H9 (cell line): ENCODE results near the gene HSPD1. TPM values are rescaled to one million over a fixed set of nuclear protein-coding genes. Genes with fewer than 3 reads are reported as not detected.
A peak's percentile ranks its signal among the peaks of the same experiment; 100 is the strongest.

Source experiments
- DNase-seq: peaks from one replicate; pipeline ENCODE4 v3.0.0-alpha.2; 2017
- H2AFZ ChIP-seq: one replicate; pipeline ENCODE4 v1.6.1; 2013; ENCODE audit warnings: mild to moderate bottlenecking, low read length, control low read depth, moderate library complexity
- H2AK5ac ChIP-seq: 2 replicates; pipeline ENCODE4 v1.6.1; 2013; ENCODE audit warnings: low read length, control low read depth, mixed read lengths; ENCODE audit not compliant: insufficient read length
- H2BK120ac ChIP-seq: one replicate; pipeline ENCODE4 v1.6.1; 2013; ENCODE audit warnings: low read depth, mild to moderate bottlenecking, low read length, control low read depth, inconsistent platforms; ENCODE audit not compliant: poor library complexity, severe bottlenecking
- H2BK12ac ChIP-seq: 2 replicates; pipeline ENCODE4 v1.6.1; 2013; ENCODE audit warnings: low read length, control low read depth, mixed read lengths, low read depth; ENCODE audit not compliant: insufficient read length
- H2BK15ac ChIP-seq: 2 replicates; pipeline ENCODE4 v1.6.1; 2013; ENCODE audit warnings: low read depth, low read length, control low read depth
- H2BK20ac ChIP-seq: one replicate; pipeline ENCODE4 v1.6.1; 2013; ENCODE audit warnings: low read depth, mild to moderate bottlenecking, low read length, control low read depth, inconsistent platforms; ENCODE audit not compliant: poor library complexity, severe bottlenecking
- H2BK5ac ChIP-seq: 2 replicates; pipeline ENCODE4 v1.6.1; 2013; ENCODE audit warnings: low read length, control low read depth, mixed read lengths; ENCODE audit not compliant: insufficient read length
- H3K14ac ChIP-seq: 2 replicates; pipeline ENCODE4 v1.6.1; 2013; ENCODE audit warnings: low read length, control low read depth; ENCODE audit not compliant: insufficient read depth
- H3K18ac ChIP-seq: 2 replicates; pipeline ENCODE4 v1.6.1; 2013; ENCODE audit warnings: low read depth, mild to moderate bottlenecking, mixed read lengths, low read length, control low read depth; ENCODE audit not compliant: insufficient read length
- H3K23ac ChIP-seq: 2 replicates; pipeline ENCODE4 v1.6.1; 2013; ENCODE audit warnings: low read length, control low read depth, mixed read lengths, low read depth; ENCODE audit not compliant: insufficient read length
- H3K23me2 ChIP-seq: 2 replicates; pipeline ENCODE4 v1.6.1; 2013; ENCODE audit warnings: low read depth, mild to moderate bottlenecking, mixed read lengths, low read length, control low read depth; ENCODE audit not compliant: insufficient read length, poor library complexity, severe bottlenecking
- H3K27ac ChIP-seq: 2 replicates; pipeline ENCODE4 v1.5.1; 2013; ENCODE audit warnings: low read length, control low read depth, mixed read lengths, low read depth; ENCODE audit not compliant: insufficient read length
- H3K27me3 ChIP-seq: 2 replicates; pipeline ENCODE4 v1.6.1; 2013; ENCODE audit warnings: low read length, control low read depth, inconsistent platforms; ENCODE audit not compliant: insufficient read depth
- H3K4ac ChIP-seq: 2 replicates; pipeline ENCODE4 v1.6.1; 2013; ENCODE audit warnings: low read depth, mild to moderate bottlenecking, control low read depth, inconsistent platforms, low read length, moderate library complexity
- H3K4me1 ChIP-seq: 2 replicates; pipeline ENCODE4 v1.6.1; 2013; ENCODE audit warnings: low read length, control low read depth, inconsistent platforms; ENCODE audit not compliant: insufficient read depth
- H3K4me2 ChIP-seq: 2 replicates; pipeline ENCODE4 v1.6.1; 2013; ENCODE audit warnings: low read length, control low read depth, mixed read lengths; ENCODE audit not compliant: insufficient read length, insufficient read depth
- H3K56ac ChIP-seq: 2 replicates; pipeline ENCODE4 v1.6.1; 2013; ENCODE audit warnings: low read depth, mild to moderate bottlenecking, mixed read lengths, low read length, control low read depth; ENCODE audit not compliant: insufficient read length
- H3K79me1 ChIP-seq: 2 replicates; pipeline ENCODE4 v1.6.1; 2013; ENCODE audit warnings: low read depth, mild to moderate bottlenecking, moderate library complexity, low read length, control low read depth, inconsistent platforms; ENCODE audit not compliant: insufficient read depth, poor library complexity, severe bottlenecking
- H3K79me2 ChIP-seq: 2 replicates; pipeline ENCODE4 v1.6.1; 2013; ENCODE audit warnings: low read length, control low read depth, inconsistent platforms; ENCODE audit not compliant: insufficient read depth
- H3K9ac ChIP-seq: 2 replicates; pipeline ENCODE4 v1.6.1; 2013; ENCODE audit warnings: low read length, control low read depth, mixed read lengths; ENCODE audit not compliant: insufficient read length; ENCODE audit errors: extremely low read depth
- H3K9me3 ChIP-seq: one replicate; pipeline ENCODE4 v1.6.1; 2013; ENCODE audit warnings: low read depth, low read length, inconsistent platforms; ENCODE audit not compliant: control insufficient read depth
- H3T11ph ChIP-seq: one replicate; pipeline ENCODE4 v1.6.1; 2013; ENCODE audit warnings: mild to moderate bottlenecking, low read length, control low read depth, inconsistent platforms
- H4K20me1 ChIP-seq: one replicate; pipeline ENCODE4 v1.6.1; 2013; ENCODE audit not compliant: control insufficient read depth, insufficient read length, insufficient read depth
- H4K5ac ChIP-seq: 2 replicates; pipeline ENCODE4 v1.6.1; 2013; ENCODE audit warnings: low read depth, mild to moderate bottlenecking, mixed read lengths, low read length, control low read depth; ENCODE audit not compliant: insufficient read length
- H4K8ac ChIP-seq: replicated peaks from 2 replicates; pipeline ENCODE4 v1.6.1; 2013; ENCODE audit warnings: low read length, control low read depth, mixed read lengths, low read depth; ENCODE audit not compliant: insufficient read length
- H4K91ac ChIP-seq: 2 replicates; pipeline ENCODE4 v1.6.1; 2013; ENCODE audit warnings: low read depth, mild to moderate bottlenecking, moderate library complexity, mixed read lengths, low read length, control low read depth; ENCODE audit not compliant: insufficient read length
- H3K27ac Mint-ChIP-seq, 3 experiments: 2 replicates in 2 of 3; 3 replicates in 1 of 3; pipeline ENCODE4 v1.8.0; 2020 to 2021; ENCODE audit warnings: mixed read lengths in 3 of 3, mild to moderate bottlenecking in 1 of 3, moderate library complexity in 1 of 3
- H3K27me3 Mint-ChIP-seq: 2 replicates; pipeline ENCODE4 v1.8.0; 2021; ENCODE audit warnings: low read depth, mild to moderate bottlenecking, moderate library complexity, mixed read lengths
- H3K36me3 Mint-ChIP-seq, 3 experiments: 2 replicates in 2 of 3; 3 replicates in 1 of 3; pipeline ENCODE4 v1.8.0; 2020 to 2021; ENCODE audit warnings: low read depth in 3 of 3, mixed read lengths in 3 of 3; ENCODE audit not compliant: insufficient read depth in 1 of 3
- H3K4me1 Mint-ChIP-seq, 2 experiments: 2 replicates each; pipeline ENCODE4 v1.8.0; 2020; ENCODE audit warnings: mixed read lengths in 2 of 2
- H3K4me3 Mint-ChIP-seq, 2 experiments: 2 replicates in 1 of 2; 3 replicates in 1 of 2; pipeline ENCODE4 v1.8.0; 2020 to 2021; ENCODE audit warnings: mild to moderate bottlenecking in 2 of 2, mixed read lengths in 2 of 2, moderate library complexity in 1 of 2
- H3K9me3 Mint-ChIP-seq, 2 experiments: 2 replicates in 1 of 2; 3 replicates in 1 of 2; pipeline ENCODE4 v1.8.0; 2020; ENCODE audit warnings: mild to moderate bottlenecking in 2 of 2, mixed read lengths in 2 of 2, moderate library complexity in 1 of 2
- CTCF ChIP-seq: fragments of 200-600 bp; sonication (generic); conservative IDR thresholded peaks from 3 replicates; pipeline ENCODE4 v1.8.0; 2021; ENCODE audit warnings: antibody characterized with exemption, mild to moderate bottlenecking
- WGBS: extraction: QIAGEN DNeasy Blood & Tissue Kit; methylation state at CpG from one replicate; pipeline ENCODE4 v1.1.7; 2013; ENCODE audit warnings: missing lambda C conversion rate, low lambda C conversion rate, mixed read lengths; ENCODE audit not compliant: insufficient read length; ENCODE audit errors: extremely low coverage; 5-methylcytosine and 5-hydroxymethylcytosine counted together
- total RNA-seq: library from RNA; stranded (reverse); gene quantifications from 2 replicates; pipeline ENCODE4 v1.2.1, GENCODE V29; 2021

HSPD1 gene
- total RNA-seq, 1 experiment from 2014 or later = 846 TPM

DNA sequence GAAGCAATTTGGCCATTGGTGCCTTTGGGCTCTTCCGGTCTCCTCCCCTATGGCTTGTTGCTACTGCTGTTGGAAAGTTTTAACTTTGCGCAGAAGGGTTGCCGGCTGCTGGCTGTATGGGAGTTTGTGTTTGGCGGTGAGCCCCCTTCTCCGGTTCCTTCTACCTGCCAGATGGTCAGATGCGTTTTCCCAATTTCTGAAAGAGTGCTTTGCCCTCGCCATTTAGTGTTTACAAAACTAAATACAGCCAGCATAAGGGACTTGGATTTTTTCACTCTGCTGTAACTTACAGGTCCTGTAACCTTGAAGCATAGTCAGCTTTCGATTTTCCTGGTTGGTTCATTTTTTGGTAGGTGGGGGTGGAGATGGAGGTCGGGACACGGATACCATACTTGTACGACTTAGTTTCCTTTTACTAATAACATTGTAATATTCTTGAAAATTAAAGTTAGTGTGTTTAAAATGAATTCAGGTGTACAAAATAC is 45.7 kb downstream of the HSPD1 start:
- peak overlapping the region; percentile 96 to 100 for H3K4me3 Mint-ChIP-seq
- no peak overlapping the region for H3K4ac ChIP-seq
- H3T11ph ChIP-seq = no peak overlapping the region
- H3K56ac ChIP-seq = no peak overlapping the region
- H3K9me3 Mint-ChIP-seq = peaks cover 0 to 3% of the 10 kb centered on the region in 2 experiments; a peak in 2 of 5 replicates
- no peak overlapping the region for H4K91ac ChIP-seq
- peak overlapping the region; percentile 23 for H2BK5ac ChIP-seq
- no peak for TF ChIP-seq CTCF
- no peaks in the 10 kb centered on the region for H3K27me3 Mint-ChIP-seq
- H4K5ac ChIP-seq = no peak overlapping the region
- H3K36me3 Mint-ChIP-seq = peaks cover 0 to 2% (median 0%) of the 10 kb centered on the region in 3 experiments; a peak in 2 of 7 replicates
- H3K18ac ChIP-seq = peak overlapping the region; percentile 81
- no peak overlapping the region for H2AK5ac ChIP-seq
- H3K23ac ChIP-seq = no peak overlapping the region
- H2BK20ac ChIP-seq = no peak overlapping the region
- peaks cover 20% of the 10 kb centered on the region; the same call in 1 of the 2 replicates for H3K79me2 ChIP-seq
- peaks cover under 1% of the 10 kb centered on the region for H3K79me1 ChIP-seq
- H3K4me2 ChIP-seq = peak overlapping the region; percentile 79
- H3K4me1 ChIP-seq = no peaks in the 10 kb centered on the region
- peak; percentile 74 for DNase-seq
- H3K9me3 ChIP-seq = no peaks in the 10 kb centered on the region
- H2BK12ac ChIP-seq = no peak overlapping the region
- H3K23me2 ChIP-seq = no peaks in the 10 kb centered on the region
- H2BK120ac ChIP-seq = no peak overlapping the region
- H3K9ac ChIP-seq = peak overlapping the region; percentile 87
- H3K27ac ChIP-seq = peak overlapping the region; percentile 85
- WGBS = no CpG with 5 or more reads among the region's 11 CpGs
- H2BK15ac ChIP-seq = no peak overlapping the region
- no peaks in the 10 kb centered on the region for H3K27me3 ChIP-seq
- peak overlapping the region; percentile 77 for H3K14ac ChIP-seq
- H3K4me1 Mint-ChIP-seq = peaks cover 12 to 16% of the 10 kb centered on the region in 2 experiments
- H4K8ac ChIP-seq = no peak overlapping the region
- peak overlapping the region; percentile 99 to 100 (median 99) for H3K27ac Mint-ChIP-seq
- H4K20me1 ChIP-seq = no peaks in the 10 kb centered on the region
- H2AFZ ChIP-seq = no peak overlapping the region
